GOT3 (cell line): ENCODE data around the gene IPPK.
"Not testable (repeated sequence)": the region's sequence is repeated elsewhere in the genome, so short reads cannot be mapped to it uniquely, and the experiment has no call there.

Experiments
- DNase-seq: peaks from one replicate; lab custom pipeline; 2025; ENCODE audit warnings: mixed read lengths; lab: John Stamatoyannopoulos, UW

The IPPK gene

GRCh38 chr9:92595075-92595474, 74.9 kb downstream of the IPPK start:
- DNase-seq = not testable (repeated sequence)

GRCh38 chr9:92592946-92593861, 76.7 kb downstream of the IPPK start:
- no peak for DNase-seq

DNA sequence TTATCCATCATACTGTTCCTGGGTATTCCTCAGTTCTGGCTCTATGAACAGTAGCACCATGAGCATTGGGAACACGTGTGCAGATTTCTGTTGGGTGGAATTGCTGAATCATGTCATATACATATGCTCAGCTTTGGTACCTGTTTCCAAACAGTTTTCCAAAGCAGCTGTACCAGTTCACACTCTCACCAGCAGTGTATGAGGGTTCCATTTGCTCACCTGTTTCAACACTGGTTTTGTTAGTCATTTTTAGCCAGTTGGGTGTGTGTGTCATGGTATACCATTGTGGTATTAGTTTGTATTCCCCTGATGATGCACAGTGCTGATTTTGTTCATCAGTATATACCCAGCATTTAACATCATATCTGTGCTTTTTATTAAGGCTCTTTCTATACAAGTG, 77.4 kb downstream of the IPPK start:
- DNase-seq = no peak

GRCh38 chr9:92590377-92590776, 79.6 kb downstream of the IPPK start:
- no peak for DNase-seq

GRCh38 chr9:92589923-92590322, 80.0 kb downstream of the IPPK start:
- DNase-seq = no peak

DNA sequence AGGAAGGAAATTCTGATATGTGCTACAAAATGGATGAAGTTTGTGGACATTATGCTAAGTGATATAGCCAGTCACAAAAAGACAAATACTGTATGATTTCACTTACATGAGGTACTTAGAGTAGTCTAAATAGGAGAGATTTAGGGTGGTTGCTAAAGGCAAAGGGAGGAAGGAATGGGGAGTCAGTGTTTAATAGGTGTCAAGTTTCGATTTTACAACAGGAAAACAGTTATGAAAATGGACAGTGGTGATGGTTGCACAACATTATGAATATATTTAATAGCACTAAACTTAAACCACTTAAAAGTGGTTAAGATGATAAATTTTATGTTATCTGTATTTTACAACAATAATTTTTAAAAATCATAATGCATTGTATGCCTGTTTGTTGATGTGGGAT, 93.8 kb downstream of the IPPK start:
- no peak for DNase-seq

DNA sequence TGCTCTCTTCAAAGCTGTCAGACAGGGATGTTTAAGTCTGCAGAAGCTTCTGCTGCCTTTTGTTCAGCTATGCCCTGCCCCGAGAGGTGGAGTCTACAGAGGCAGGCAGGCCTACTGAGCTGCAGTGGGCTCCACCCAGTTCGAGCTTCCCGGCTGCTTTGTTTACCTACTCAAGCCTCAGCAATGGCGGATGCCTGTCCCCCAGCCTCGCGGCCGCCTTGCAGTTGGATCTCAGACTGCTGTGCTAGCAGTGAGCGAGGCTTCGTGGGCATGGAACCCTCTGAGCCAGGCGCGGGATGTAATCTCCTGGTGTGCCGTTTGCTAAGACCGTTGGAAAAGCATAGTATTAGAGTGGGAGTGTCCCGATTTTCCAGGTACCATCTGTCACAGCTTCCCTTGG, 96.3 kb downstream of the IPPK start:
- DNase-seq = not testable (repeated sequence)

GRCh38 chr9:92571871-92572270, 98.1 kb downstream of the IPPK start:
- DNase-seq = not testable (repeated sequence)

DNA sequence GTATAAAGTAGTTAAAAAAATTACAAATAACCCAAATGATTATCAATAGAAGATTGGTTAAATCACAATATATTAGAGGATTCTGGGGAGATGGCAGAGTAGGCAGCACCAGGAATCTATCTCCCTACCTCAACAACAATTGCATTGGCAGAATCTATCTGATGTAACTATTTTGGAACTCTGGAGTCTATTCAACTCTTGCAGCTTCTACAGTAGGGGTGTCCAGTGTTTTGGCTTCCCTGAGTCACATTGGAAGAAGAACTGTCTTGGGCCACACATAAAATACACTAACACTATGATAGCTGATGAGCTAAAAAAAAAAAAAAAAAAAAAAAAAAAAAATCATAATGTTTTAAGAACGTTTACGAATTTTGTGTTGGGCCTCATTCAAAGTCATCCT, 104.9 kb downstream of the IPPK start:
- no peak for DNase-seq

DNA sequence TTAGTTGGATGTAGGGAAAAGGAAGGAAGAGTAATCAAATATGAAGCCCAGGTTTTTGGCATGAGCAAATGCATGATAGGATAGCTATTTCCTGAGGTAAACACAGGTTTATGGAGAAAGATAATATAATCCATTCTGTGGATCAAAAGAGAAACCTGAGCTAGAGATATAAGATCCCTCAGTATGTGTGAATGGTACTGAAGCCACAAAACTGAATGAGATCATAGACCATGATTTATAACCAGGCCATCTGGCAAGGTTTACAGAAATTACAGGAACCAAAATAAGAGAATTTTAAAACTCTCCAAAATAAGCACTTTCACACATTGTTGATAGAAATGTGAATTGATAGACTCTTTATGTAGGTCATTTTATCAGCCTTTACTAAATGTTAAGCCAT, 105.4 kb downstream of the IPPK start:
- DNase-seq = no peak
